HG03025 (cell line): ENCODE data around the gene TMEM212.

Experiments
- ATAC-seq: cut with Tn5 transposase; IDR thresholded peaks from one replicate; pipeline ENCODE4 v1.9.1; 2021; ENCODE audit warnings: mild to moderate bottlenecking, moderate library complexity; ENCODE audit not compliant: unreplicated experiment, low FRiP score

TMEM212 gene

DNA sequence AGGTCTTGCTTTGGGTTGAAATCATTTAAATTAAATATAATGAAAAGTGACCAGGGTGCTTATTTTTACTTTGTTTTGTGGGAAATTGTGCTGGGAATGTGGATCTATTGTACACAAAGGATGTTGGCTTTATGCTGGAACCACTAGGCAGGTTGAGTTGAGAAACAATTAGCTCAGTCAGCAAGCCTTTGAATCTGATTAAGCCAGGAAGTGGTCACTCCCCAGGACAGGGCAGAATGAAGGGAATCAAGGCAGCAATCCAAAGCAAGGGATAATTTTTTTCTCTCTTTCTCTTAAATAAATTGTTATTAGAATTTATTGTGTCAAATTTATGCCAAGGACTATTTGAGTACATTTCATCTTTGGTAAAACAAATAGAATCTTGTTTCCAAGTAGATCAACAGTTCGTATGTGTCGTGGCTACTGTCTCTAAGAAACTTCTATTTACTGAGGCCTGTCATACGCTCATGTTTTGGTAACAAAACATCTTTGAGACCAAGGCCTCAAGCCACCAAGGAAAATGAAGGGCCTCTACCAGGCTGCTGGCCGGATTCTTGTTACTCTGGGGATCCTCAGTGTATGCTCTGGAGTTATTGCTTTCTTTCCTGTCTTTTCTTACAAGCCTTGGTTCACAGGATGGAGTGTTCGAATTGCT lies at the start of gene TMEM212:
Gene TMEM212 (plus strand): TSS at position 486 of the 655 bp plus-strand sequence. CDS start 35 bp downstream, at position 521.
- no peak for ATAC-seq

- ATAC-seq: no peak
Measured at GRCh38 chr3:171796625-171797264, 46.4 kb upstream of the TMEM212 start.

DNA sequence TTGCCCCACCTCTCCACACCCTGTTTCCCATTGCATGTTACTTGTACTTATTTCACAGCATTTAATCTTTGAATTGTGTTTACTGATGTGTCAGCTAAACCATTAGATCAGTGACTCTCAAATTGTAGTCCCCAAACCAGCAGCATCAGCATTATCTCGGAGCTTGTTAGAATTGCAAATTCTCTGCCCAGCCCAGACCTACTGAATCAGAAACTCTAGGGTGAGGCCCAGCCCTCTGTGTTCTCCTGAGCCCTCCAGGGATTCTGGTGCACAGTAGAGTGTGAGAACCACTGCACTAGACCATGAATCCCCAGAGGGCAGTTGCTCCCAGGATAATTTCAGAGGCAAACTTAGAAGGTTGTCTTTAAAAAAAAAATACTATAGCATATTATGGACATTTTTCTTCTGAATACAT lies 45.9 kb upstream of the TMEM212 start:
- no peak for ATAC-seq

DNA sequence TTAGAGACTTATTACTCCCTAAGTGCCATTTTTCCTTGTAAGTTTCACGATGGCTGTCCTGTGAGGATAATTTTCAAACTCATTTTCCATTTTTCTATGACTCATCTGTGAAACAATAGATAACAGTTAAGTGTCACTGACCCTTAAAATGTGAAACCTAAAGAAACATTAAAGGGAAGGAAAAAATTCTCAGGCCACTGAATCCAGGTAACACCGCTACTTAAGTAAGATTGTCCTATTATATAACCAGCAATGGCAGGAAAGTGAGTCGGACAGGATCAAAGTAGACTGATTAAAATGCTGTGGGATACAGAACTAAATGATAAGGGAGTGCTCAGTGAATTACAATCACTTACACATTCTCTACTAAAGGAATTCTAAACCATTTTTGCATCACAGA lies 45.3 kb upstream of the TMEM212 start:
- no peak for ATAC-seq

GRCh38 chr3:171799501-171799900 lies 43.6 kb upstream of the TMEM212 start:
- no peak for ATAC-seq

GRCh38 chr3:171801738-171802589 lies 41.2 kb upstream of the TMEM212 start:
- ATAC-seq: no peak

DNA sequence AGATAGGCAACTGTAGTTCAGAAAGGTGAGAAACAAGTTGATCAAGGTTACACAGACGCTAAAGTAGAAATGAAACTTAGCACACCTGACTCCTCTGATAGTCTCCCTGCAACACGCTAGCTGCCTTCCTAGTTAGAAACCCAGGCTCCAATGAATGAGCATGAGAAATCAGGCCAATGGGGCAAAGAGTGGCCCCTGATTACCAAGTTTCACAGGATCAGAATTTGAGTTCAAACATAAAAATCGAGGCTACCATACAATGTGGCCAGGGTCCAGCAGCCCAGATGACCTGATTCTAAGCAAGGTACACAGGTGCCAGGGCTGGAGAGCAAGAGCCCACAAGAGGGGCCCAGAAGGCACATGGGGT lies 40.6 kb upstream of the TMEM212 start:
- ATAC-seq: no peak

DNA sequence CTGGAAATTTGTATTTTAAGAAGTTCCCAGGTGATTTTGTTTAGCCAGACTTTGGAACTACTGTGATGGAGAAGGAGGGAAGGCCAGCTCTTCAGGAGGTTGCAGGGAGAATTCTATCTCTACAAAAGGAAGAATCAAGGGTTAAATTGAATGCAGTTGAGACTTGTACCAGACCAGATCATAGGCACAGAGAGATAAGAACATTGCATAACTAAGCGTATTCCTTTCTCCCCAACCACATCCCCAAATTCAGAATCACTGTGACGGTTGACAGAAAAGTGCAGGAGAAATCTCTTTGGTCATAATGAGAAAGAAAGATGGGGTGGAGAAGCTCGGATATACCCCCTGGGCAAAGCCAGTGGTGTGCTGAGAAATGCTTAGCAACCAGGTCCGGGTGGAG lies 40.1 kb upstream of the TMEM212 start:
- ATAC-seq: no peak

DNA sequence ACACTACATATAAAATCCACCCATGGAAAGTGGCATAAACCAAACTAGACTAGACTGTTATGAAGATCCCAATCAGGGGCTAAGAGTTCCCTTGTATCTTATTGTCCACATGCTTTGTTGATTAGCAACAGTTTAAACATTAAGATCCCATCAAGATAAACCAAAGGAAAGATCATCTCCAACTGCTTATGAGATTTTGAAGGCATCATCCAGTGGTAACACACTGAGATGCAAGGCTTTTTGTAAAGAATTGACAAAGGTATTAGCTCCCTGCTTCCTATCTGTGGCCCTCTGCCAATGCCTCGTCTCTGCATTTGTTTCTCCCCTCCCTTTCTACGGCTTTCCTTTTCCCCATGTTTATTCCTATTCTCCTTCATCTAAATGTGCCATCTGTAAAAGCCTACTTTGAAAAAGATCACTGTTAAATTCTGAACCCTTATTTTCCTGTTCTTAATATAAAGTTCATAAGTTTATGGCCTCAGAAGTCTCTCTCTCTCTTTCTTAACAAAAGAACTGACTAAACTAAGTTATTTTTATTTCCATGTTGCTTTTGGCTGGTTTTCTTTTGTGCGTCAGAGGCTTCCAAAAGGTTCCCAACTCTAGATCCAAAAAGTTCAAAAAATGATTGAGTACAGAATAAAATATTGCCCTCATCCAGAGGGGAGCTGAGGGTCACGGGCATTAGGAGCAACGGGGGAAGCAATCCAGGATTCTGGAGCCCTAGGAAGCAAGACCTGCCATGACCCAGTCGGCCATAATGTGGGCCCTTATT lies 38.3 kb upstream of the TMEM212 start:
- no peak for ATAC-seq

GRCh38 chr3:171805687-171806086 lies 37.5 kb upstream of the TMEM212 start:
- no peak for ATAC-seq

- ATAC-seq: no peak
Measured at GRCh38 chr3:171806200-171807128, 36.7 kb upstream of the TMEM212 start.

DNA sequence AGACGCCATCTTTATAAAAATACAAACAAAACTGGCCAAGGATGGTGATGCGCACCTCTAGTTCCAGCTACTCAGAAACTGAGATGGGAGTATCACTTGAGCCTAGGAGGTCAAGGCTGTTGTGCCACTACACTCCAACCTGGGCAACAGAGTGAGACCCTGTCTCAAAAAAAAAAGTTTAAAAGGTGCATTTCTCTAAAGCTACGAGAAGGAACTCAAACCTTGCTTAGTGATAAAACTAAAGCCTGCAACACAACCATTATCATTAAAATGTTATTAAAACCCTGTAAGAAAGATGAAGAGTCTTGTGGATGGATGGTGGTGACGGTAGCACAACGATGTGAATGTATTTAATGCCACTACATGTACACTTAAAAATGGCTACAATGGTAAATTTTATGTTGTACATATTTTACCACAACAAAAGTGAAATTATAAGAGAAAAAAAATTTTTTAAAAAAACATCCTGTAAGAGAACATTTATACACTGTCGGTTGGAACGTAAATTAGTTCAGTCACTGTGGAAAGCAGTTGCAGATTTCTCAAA lies 35.9 kb upstream of the TMEM212 start:
- no peak for ATAC-seq

DNA sequence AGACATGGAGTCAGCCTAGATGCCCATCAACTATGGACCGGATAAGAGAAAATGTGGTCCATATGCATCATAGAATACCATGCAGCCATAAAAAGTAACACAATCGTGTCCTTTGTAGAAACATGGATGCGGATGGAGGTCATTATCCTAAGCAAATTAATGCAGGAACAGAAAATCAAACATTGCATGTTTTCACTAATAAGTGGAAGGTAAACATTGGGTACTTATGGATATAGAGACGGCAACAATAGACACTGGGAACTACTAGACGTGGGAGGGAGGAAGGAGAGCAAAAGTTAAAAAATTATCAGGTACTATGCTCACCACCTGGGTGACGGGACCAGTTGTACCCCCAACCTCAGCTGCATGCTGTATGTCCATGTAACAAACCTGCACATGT lies 35.3 kb upstream of the TMEM212 start:
- ATAC-seq: no peak

- ATAC-seq: peak; percentile 33
Measured at GRCh38 chr3:171809611-171809860, 33.6 kb upstream of the TMEM212 start.

DNA sequence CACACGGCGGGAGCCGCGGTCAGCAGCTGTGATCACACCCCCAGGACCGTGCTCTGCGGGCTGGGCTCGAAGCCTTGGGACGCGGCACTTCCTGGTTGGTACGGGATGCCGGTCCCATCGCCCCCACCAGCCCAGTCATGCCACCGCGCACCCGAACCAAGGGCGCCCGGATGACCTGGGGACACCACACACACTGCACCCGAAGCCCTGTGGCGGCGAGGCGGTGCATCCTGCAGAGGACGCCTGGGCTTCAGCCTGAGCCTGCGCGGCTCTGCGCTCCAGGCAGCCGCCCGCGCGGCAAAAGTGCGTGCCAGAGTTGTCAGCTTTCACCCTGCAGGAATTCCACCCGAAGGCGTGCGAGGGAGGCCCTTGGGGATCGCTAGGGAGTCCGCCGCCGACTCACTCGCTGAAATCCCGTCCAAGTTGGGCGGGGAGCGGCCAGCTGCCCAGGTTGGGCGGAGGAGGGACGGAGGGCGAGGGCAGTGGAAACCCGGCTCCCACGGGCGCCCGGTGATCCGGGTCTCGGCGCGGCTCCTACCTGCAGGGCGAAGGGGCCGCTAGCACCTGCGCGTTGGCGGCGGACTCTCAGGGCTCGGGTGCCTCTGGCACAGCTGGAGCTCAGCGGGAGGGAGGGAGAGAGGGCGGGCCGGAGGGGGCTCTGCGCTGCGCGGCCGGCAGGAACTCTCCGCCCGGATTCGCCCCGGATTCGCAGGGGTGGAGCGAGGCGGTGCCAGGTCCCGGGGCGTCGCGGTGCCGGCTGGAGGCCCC lies 33.1 kb upstream of the TMEM212 start, which contains the start of gene PLD1:
Gene PLD1 (minus strand): TSS at position 623 of the 768 bp plus-strand sequence. CDS start 72,432 bp downstream, outside the sequence.
- peak; percentile 52 for ATAC-seq

GRCh38 chr3:171810629-171811294 lies 32.4 kb upstream of the TMEM212 start:
- ATAC-seq: no peak

GRCh38 chr3:171811295-171811912 lies 31.7 kb upstream of the TMEM212 start:
- ATAC-seq: no peak

DNA sequence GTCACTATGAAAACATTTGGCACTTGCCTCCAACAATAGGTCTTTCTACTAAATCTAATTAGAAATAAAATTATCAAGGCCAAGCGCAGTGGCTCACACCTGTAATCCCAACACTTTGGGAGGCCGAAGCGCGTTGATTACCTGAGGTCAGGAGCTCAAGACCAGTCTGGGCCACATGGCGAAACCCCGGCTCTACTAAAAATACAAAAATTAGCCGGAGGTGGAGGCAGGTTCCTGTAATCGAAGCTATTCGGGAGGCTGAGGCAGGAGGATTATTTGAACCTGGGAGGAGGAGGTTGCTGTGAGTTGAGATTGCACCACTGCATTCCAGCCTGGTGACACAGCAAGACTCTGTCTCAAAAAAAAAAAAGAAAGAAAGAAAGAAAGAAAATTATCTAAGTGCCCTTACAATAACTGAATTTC lies 31.2 kb upstream of the TMEM212 start:
- ATAC-seq: no peak
